RWPE1 (cell line): ENCODE data around the gene AKAP13.

ENCODE experiments used
- CTCF ChIA-PET: fragments of 350-600 bp; sonication (Branson Sonifier 250); formaldehyde crosslinking; extraction: SDS; loops from one replicate; lab custom pipeline; 2021; lab: Yijun Ruan, JAX
- POLR2A ChIA-PET: fragments of 400-600 bp; formaldehyde crosslinking; extraction: SDS; loops from one replicate; lab custom pipeline; 2020; ENCODE audit warnings: antibody characterized with exemption; ENCODE audit not compliant: low non-redundant PET; lab: Yijun Ruan, JAX
- DNase-seq: peaks from one replicate; pipeline ENCODE4 v3.0.0; 2012; ENCODE audit warnings: low spot score
- H3K27ac ChIP-seq: fragments of 450-650 bp; 2 replicates; pipeline ENCODE4 v1.5.1; 2017
- CTCF ChIP-seq: fragments of 450-650 bp; conservative IDR thresholded peaks from 2 replicates; pipeline ENCODE4 v1.5.1; 2017; ENCODE audit warnings: low read depth, mild to moderate bottlenecking

AKAP13 gene

DNA sequence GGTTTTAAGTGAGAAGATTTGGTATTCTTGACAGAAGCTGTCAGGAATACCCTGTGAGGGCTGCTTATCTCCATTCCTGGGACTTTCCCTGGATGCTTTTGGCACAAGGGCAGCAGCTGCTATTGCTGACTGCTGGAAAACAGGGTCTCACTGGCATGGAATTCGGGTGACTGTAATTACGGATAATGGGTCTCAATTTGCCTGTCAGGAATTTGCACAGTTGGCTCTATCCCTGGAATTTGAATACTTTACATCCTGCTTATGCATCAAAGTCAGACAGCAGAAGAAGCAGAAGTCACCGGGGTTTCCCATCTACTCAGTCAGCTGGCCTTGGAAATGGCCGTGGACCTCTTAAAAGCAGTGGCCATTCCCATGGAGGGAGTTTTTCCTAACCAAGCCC, 25.9 kb upstream of the AKAP13 start:
- POLR2A ChIA-PET, result no interaction called here
- TF ChIP-seq CTCF, result no peak
- peak overlapping the region; percentile 37; the same call in 1 of the 2 replicates for H3K27ac ChIP-seq
- CTCF ChIA-PET, result interaction anchor here (1.3 kb wide), 1 partner anchor 23 kb away, joined by 3 read pairs; no protein-coding TSS in a partner anchor
- no peak for DNase-seq

GRCh38 chr15:85354948-85355347, 25.5 kb upstream of the AKAP13 start:
- DNase-seq, result no peak
- CTCF ChIA-PET, result interaction anchor here (1.3 kb wide), 1 partner anchor 24 kb away, joined by 3 read pairs; no protein-coding TSS in a partner anchor
- TF ChIP-seq CTCF, result no peak
- H3K27ac ChIP-seq, result peak overlapping the region; percentile 37; the same call in 1 of the 2 replicates
- POLR2A ChIA-PET, result no interaction called here

- H3K27ac ChIP-seq, result no peak overlapping the region
- POLR2A ChIA-PET, result no interaction called here
- no peak for DNase-seq
- CTCF ChIA-PET, result no interaction called here
- TF ChIP-seq CTCF, result no peak
Measured at GRCh38 chr15:85356276-85356675, 24.1 kb upstream of the AKAP13 start.

GRCh38 chr15:85361323-85361722, 19.1 kb upstream of the AKAP13 start:
- DNase-seq, result no peak
- POLR2A ChIA-PET, result no interaction called here
- CTCF ChIA-PET, result interaction anchor here (0.6 kb wide), 3 partner anchors 102 to 598 kb away, joined by 3 to 7 read pairs (median 3); no protein-coding TSS in a partner anchor
- no peak for TF ChIP-seq CTCF
- H3K27ac ChIP-seq, result no peak overlapping the region

GRCh38 chr15:85362436-85363081, 17.8 kb upstream of the AKAP13 start:
- no peak for TF ChIP-seq CTCF
- CTCF ChIA-PET, result interaction anchor here (0.6 kb wide), 1 partner anchor 52 kb away, joined by 3 read pairs; no protein-coding TSS in a partner anchor
- no peak for DNase-seq
- no peak overlapping the region for H3K27ac ChIP-seq
- POLR2A ChIA-PET, result no interaction called here

DNA sequence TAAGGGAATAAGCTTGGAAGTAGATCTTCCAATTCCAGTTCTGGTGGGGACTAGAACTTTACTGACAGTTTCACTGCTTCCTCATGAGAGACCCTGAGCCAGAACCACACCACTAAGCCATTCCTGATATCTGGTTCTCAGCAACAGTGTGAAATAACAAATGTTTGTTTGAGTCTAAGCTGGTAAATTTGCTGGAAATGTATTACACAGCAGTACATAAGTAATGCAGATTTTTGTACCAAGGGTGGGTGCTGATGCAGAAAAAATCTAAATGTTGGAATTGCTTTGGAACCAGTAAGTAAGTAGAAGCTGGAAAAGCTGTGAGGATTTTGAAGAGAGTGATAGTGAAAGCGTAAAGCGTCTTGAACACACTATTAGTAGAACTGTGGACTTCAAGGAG, 14.4 kb upstream of the AKAP13 start:
- TF ChIP-seq CTCF, result no peak
- ChIA-PET CTCF (no interaction called here), POLR2A (no interaction called here)
- DNase-seq, result no peak
- no peak overlapping the region for H3K27ac ChIP-seq
